Stimulated activated CD4-positive, alpha-beta T cell treated with anti-CD3 and anti-CD28 coated beads, Interleukin-12 subunit alpha, Interleukin-12 subunit beta, amount 100 ng/mL, for 24 hours (primary cell): ENCODE data around the gene MMRN1.

Experiments
- DNase-seq, 2 experiments: peaks; one replicate each; pipeline ENCODE4 v3.0.0-alpha.2; 2020; ENCODE audit warnings: low read depth in 2 of 2

Gene MMRN1

DNA sequence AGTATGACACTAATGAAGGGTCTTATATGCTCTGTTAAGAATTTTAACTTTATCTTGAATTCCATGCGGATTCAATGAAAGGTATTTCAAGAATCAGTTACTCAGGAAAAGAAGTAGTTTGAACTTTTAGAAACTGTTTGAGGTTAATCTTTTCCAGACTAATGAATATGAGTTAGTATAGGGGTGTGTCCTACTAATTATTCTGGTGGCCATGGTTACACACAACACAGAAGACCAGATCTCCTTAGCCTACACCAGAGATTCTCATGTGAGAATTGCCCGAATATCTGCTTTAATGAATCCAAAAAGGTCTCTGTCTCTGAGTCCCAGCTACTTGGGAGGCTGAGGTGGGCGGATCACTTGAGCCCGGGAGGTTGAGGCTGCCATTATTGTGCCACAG lies 100.4 kb downstream of the MMRN1 start:
- no peak for DNase-seq

DNA sequence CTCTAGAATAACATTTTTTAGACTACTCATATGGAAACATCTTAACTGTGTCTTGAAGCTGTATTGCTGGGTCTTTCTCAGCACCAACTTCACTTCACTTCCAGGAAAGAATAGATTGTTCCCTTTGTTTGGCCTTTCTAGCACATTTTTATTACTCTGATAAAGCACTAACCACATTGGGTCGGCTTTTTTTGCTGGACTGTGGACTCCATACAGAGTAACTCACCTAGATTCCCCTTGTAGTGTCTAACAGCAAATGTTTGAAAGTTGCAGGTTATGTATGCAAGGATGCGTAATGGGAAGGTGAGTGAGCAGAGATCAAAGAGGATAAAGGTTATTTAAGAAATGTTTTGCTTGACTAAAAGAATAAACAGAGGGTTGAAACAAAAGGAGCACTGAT lies 101.2 kb downstream of the MMRN1 start:
- DNase-seq: no peak

DNA sequence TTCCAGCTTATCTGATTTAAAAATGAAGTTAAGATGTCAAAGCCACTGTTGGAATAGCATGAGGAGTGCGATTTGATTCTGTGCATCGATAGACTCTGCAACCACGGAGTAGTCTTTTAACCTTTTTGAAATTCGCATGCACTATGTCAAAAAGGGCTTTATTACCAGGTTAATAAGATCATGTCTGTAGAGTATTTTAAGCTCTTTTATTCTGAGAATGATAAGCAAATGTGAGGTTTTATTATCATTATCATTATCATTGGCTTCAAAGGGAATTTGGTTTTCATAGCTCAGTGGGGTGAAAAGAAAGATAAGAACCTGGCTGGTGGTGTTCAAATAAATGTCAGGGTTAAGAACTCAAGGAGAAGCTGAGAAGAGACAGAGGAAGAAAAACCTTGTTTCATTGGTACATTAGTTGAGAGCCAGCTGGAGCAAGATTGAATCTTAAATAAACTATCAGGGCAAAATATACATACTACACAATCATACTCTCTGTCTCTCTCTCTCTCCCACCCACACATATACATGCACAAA lies 102.6 kb downstream of the MMRN1 start:
- no peak for DNase-seq

- DNase-seq: no peak
Measured at GRCh38 chr4:89998469-89999011, 103.9 kb downstream of the MMRN1 start.

GRCh38 chr4:90001023-90001422 lies 106.4 kb downstream of the MMRN1 start:
- no peak for DNase-seq

DNA sequence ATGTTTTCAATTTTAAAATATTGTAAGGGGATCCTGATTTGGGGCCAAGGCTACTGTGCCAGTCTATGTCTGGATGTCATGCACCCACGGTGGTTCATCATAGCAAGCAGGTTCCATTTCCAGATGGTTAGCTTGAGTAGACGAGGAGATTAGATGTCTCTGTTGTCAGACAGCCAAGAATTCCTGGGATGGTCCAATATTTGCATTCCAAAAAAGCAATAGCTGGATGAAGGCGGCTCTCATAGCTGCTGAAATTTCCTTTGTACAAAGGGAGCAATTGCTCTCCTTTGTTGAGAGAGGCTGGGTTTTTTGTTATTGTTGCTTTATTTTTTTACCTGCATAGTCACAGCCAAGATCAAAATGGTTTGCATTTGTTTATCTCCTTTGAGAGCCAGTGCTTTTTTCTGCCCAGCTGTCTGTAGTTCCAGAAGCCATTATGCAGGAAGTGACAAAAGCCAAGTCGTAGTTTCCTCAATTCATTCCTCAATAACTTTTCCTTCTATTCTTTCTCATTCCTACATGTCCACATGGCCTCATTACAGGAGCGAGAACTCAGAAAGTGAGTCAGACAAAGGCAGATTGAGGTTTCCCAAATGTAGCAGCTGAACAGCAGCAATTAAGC lies 107.9 kb downstream of the MMRN1 start:
- DNase-seq: no peak
